K562 (cell line): ENCODE measurements around the gene TCTN3. TPM values are rescaled to one million over a fixed set of nuclear protein-coding genes. Genes with fewer than 3 reads are reported as not detected.

Experiments used
- ATAC-seq: fragments of 200-7000 bp; cut with Tn5 transposase; 3 replicates; pipeline ENCODE4 v1.9.1; 2020; ENCODE audit warnings: moderate library complexity
- BruUV-seq: library from RNA; stranded (reverse); fragments of 400-500 nt; replicated peaks from 2 replicates; lab custom pipeline; 2021; lab: Mats Ljungman, UMichigan
- CTCF ChIA-PET: fragments of 300-600 bp; formaldehyde crosslinking; extraction: SDS; loops from one replicate; lab custom pipeline; 2021; ENCODE audit warnings: low intra/inter-chr PET ratio; lab: Yijun Ruan, JAX
- POLR2A ChIA-PET: fragments of 300-600, 350-650 bp; sonication (Branson Sonifier 250); formaldehyde crosslinking; extraction: SDS; loops from one replicate; lab custom pipeline; 2021; ENCODE audit warnings: antibody characterized with exemption, inconsistent platforms; lab: Yijun Ruan, JAX
- DNase-seq, 4 experiments: peaks; one replicate each; pipeline versions ENCODE4 v3.0.0 to v3.0.0-alpha.2; 2011 to 2018; ENCODE audit warnings: low spot score in 3 of 4, mixed read lengths in 3 of 4; ENCODE audit errors: extremely low read depth in 1 of 4
- FAIRE-seq: peaks from 2 replicates; lab custom pipeline; 2011; peaks lifted over from hg19 to GRCh38; lab: Jason Lieb, UNC
- H2AFZ ChIP-seq: 2 replicates; pipeline ENCODE4 v1.6.0; 2011; ENCODE audit warnings: low read depth, low read length, control low read depth, inconsistent platforms
- H3K27ac ChIP-seq: fragments of 200-600 bp; 3 replicates; pipeline ENCODE4 v1.8.0; 2011; ENCODE audit warnings: low read depth, mild to moderate bottlenecking, control low read depth, inconsistent platforms, low read length, moderate library complexity, mixed read lengths; ENCODE audit errors: extremely low read depth
- H3K27me3 ChIP-seq, 2 experiments: fragments of 300-600 bp in 1 of 2; 2 replicates in 1 of 2; 3 replicates in 1 of 2; pipeline versions ENCODE4 v1.6.0 to v1.8.0; 2011; ENCODE audit warnings: inconsistent platforms in 2 of 2, low read length in 2 of 2, mild to moderate bottlenecking in 1 of 2, mixed read lengths in 1 of 2, moderate library complexity in 1 of 2; ENCODE audit not compliant: control insufficient read depth in 2 of 2, insufficient read depth in 2 of 2
- H3K36me3 ChIP-seq: fragments of 300-600 bp; 3 replicates; pipeline ENCODE4 v1.8.0; 2011; ENCODE audit warnings: mild to moderate bottlenecking, low read length, inconsistent platforms; ENCODE audit not compliant: control insufficient read depth, insufficient read depth
- H3K4me1 ChIP-seq, 2 experiments: fragments of 200-600 bp in 1 of 2; replicated peaks in 1 of 2; 2 replicates in 1 of 2; 3 replicates in 1 of 2; pipeline versions ENCODE4 v1.5.1 to v1.8.0; 2011; ENCODE audit warnings: inconsistent platforms in 2 of 2, low read length in 2 of 2, mild to moderate bottlenecking in 1 of 2, mixed read lengths in 1 of 2, moderate library complexity in 1 of 2; ENCODE audit not compliant: control insufficient read depth in 2 of 2, insufficient read depth in 2 of 2
- H3K4me2 ChIP-seq: 2 replicates; pipeline ENCODE4 v1.6.1; 2011; ENCODE audit warnings: low read length, control low read depth, inconsistent platforms, mixed read lengths; ENCODE audit not compliant: insufficient read depth
- H3K4me3 ChIP-seq: fragments of 200-600 bp; sonication (generic), shearing (Covaris generic); 2 replicates; pipeline ENCODE4 v1.5.1; 2016; ENCODE audit warnings: control low read depth, inconsistent platforms
- H3K79me2 ChIP-seq: fragments of 200-600 bp; 3 replicates; pipeline ENCODE4 v1.8.0; 2011; ENCODE audit warnings: low read length, inconsistent platforms; ENCODE audit not compliant: control insufficient read depth, insufficient read depth
- H3K9ac ChIP-seq, 2 experiments: 2 replicates each; pipeline versions ENCODE4 v1.6.0 to v1.6.1; 2011; ENCODE audit warnings: low read depth in 2 of 2, low read length in 2 of 2, control low read depth in 1 of 2, inconsistent platforms in 1 of 2, mild to moderate bottlenecking in 1 of 2, mixed read lengths in 1 of 2; ENCODE audit not compliant: insufficient read depth in 1 of 2
- H3K9me1 ChIP-seq: one replicate; pipeline ENCODE4 v1.6.0; 2011; ENCODE audit warnings: inconsistent platforms, mild to moderate bottlenecking, low read length, moderate library complexity; ENCODE audit not compliant: control insufficient read depth, insufficient read depth
- H3K9me3 ChIP-seq: replicated peaks from 2 replicates; pipeline ENCODE4 v1.5.1; 2011; ENCODE audit warnings: low read depth, low read length, inconsistent platforms; ENCODE audit not compliant: control insufficient read depth, insufficient read depth
- H4K20me1 ChIP-seq: replicated peaks from 2 replicates; pipeline ENCODE4 v1.6.1; 2011; ENCODE audit warnings: low read length, inconsistent platforms, mixed read lengths; ENCODE audit not compliant: control insufficient read depth, insufficient read depth
- ETV5 ChIP-seq: sonication (generic); formaldehyde crosslinking; IDR thresholded peaks from 2 replicates; pipeline ENCODE4 v1.4.0; 2020; ENCODE audit warnings: low read depth, mild to moderate bottlenecking, missing genetic modification reagents
- ETV6 ChIP-seq, 3 experiments: fragments of 150-350 bp in 1 of 3; sonication (generic) in 1 of 3; formaldehyde crosslinking in 1 of 3; IDR thresholded peaks; 2 replicates each; pipeline versions ENCODE4 v1.6.1 to v1.8.0; 2014 to 2022; ENCODE audit warnings: borderline replicate concordance in 2 of 3, low read depth in 2 of 3, antibody characterized with exemption in 1 of 3, low read length in 1 of 3, mild to moderate bottlenecking in 1 of 3, missing genetic modification reagents in 1 of 3
- KHSRP ChIP-seq: fragments of 450-650 bp; IDR thresholded peaks from 2 replicates; pipeline ENCODE4 v1.6.1; 2017
- MAZ ChIP-seq, 2 experiments: fragments of 450-650 bp in 1 of 2; sonication (generic) in 1 of 2; formaldehyde crosslinking; IDR thresholded peaks in 1 of 2; conservative IDR thresholded peaks in 1 of 2; 2 replicates each; pipeline versions ENCODE4 v1.4.0 to v1.5.0; 2020; ENCODE audit warnings: mild to moderate bottlenecking in 1 of 2, missing genetic modification reagents in 1 of 2
- NCOA1 ChIP-seq: fragments of 450-650 bp; IDR thresholded peaks from 2 replicates; pipeline ENCODE4 v1.6.1; 2016; ENCODE audit warnings: low read depth
- NR2C1 ChIP-seq, 2 experiments: fragments of 450-650 bp; IDR thresholded peaks; 2 replicates each; pipeline ENCODE4 v1.6.1; 2017; ENCODE audit warnings: mild to moderate bottlenecking in 2 of 2, antibody characterized with exemption in 1 of 2, inconsistent platforms in 1 of 2, missing compliant biosample characterization in 1 of 2, missing genetic modification characterization in 1 of 2
- POLR2AphosphoS2 ChIP-seq: IDR thresholded peaks from 2 replicates; pipeline ENCODE4 v1.6.1; 2012; ENCODE audit warnings: low read length, improper control_type of control experiment
- RBM22 ChIP-seq: fragments of 200-400 bp; formaldehyde crosslinking; IDR thresholded peaks from 2 replicates; pipeline ENCODE4 v1.6.1; 2018; ENCODE audit warnings: low read length, low read depth; ENCODE audit not compliant: poor library complexity, severe bottlenecking
- SP2 ChIP-seq: IDR thresholded peaks from 2 replicates; pipeline ENCODE4 v1.6.1; 2011; ENCODE audit warnings: mild to moderate bottlenecking, low read depth, low read length, moderate library complexity; ENCODE audit not compliant: poor library complexity, severe bottlenecking; ENCODE audit errors: extremely low read depth
- YBX1 ChIP-seq: fragments of 450-650 bp; IDR thresholded peaks from 2 replicates; pipeline ENCODE4 v1.7.1; 2016; ENCODE audit warnings: mild to moderate bottlenecking
- ZNF584 ChIP-seq: fragments of 200-800 bp; sonication (Bioruptor generic); IDR thresholded peaks from 2 replicates; pipeline ENCODE4 v1.6.1; 2016; ENCODE audit warnings: low read depth, mild to moderate bottlenecking, missing genetic modification characterization, missing compliant biosample characterization
- ZNF778 ChIP-seq: fragments of 450-650 bp; formaldehyde crosslinking; IDR thresholded peaks from 2 replicates; pipeline ENCODE4 v1.4.0; 2020; ENCODE audit warnings: mild to moderate bottlenecking, moderate library complexity
- ZNF79 ChIP-seq: fragments of 250-450 bp; sonication (Bioruptor Pico); IDR thresholded peaks from 2 replicates; pipeline ENCODE4 v1.4.0; 2020; ENCODE audit warnings: low read depth, mild to moderate bottlenecking, moderate library complexity
- WGBS: fragments of 100-300 bp; shearing (Covaris generic); methylation state at CpG from one replicate; pipeline ENCODE4 v1.1.6; 2016; ENCODE audit warnings: low coverage, mixed read lengths; ENCODE audit not compliant: insufficient coverage; ENCODE audit errors: missing lambda C conversion rate; 5-methylcytosine and 5-hydroxymethylcytosine counted together
- in situ Hi-C: fragments of 300-500 bp; cut with MboI; formaldehyde crosslinking; loops from 4 replicates; pipeline ENCODE4 v1.15.0; 2018; ENCODE audit warnings: inconsistent platforms, mixed read lengths
- intact Hi-C: fragments of 100-400 bp; cut with micrococcal nuclease; formaldehyde crosslinking; loops from 2 replicates; pipeline ENCODE4 v1.14.2; 2022
- polyA plus RNA-seq, 8 experiments: library from polyadenylated mRNA; depleted of rRNA in 4 of 8; stranded (reverse) in 5 of 8; unstranded in 3 of 8; fragments of >200 nt; fragmentation: Nextera tagmentation in 2 of 8; fragmentation: Illumina TruSeq in 1 of 8; extraction: Ambion mirVana in 2 of 8; extraction: Trizol in 1 of 8; gene quantifications; 2 replicates each; pipeline versions ENCODE4 v1.2.1 to v1.2.3, GENCODE V29; 2011 to 2014; ENCODE audit warnings: inconsistent platforms in 1 of 8, missing spikeins in 1 of 8
- total RNA-seq, 7 experiments: library from RNA; depleted of rRNA in 6 of 7; stranded (reverse); fragments of >200 nt in 6 of 7; fragmentation: Illumina TruSeq in 2 of 7; extraction: Trizol in 2 of 7; gene quantifications; 2 replicates each; pipeline versions ENCODE4 v1.2.1 to v1.2.3, GENCODE V29; 2011 to 2021; ENCODE audit warnings: low replicate concordance in 1 of 7
- TF ChIP-seq, protein P1 (sequence below): fragments of 250-450 bp; sonication (Bioruptor Pico); IDR thresholded peaks from 2 replicates; pipeline ENCODE4 v1.9.0; 2021; ENCODE audit warnings: mild to moderate bottlenecking
- TF ChIP-seq, protein P2 (sequence below): sonication (generic); formaldehyde crosslinking; IDR thresholded peaks from 2 replicates; pipeline ENCODE4 v1.8.0; 2022; ENCODE audit warnings: mild to moderate bottlenecking, missing genetic modification reagents
- TF ChIP-seq, protein P3 (sequence below): fragments of 250-450 bp; sonication (Bioruptor Pico); IDR thresholded peaks from 2 replicates; pipeline ENCODE4 v1.8.0; 2021; ENCODE audit warnings: moderate library complexity, mild to moderate bottlenecking, inconsistent platforms
- TF ChIP-seq, protein P4 (sequence below): fragments of 250-450 bp; sonication (Bioruptor Pico); IDR thresholded peaks from 2 replicates; pipeline ENCODE4 v1.4.0; 2020; ENCODE audit warnings: mild to moderate bottlenecking, moderate library complexity, borderline replicate concordance

TCTN3 gene
- total and polyA plus RNA-seq, 9 of the 15 experiments (the other 6 are each of a cell fraction or from before 2014, with no cell fraction given): 10.4 to 25.8 (median 16.3) TPM

DNA sequence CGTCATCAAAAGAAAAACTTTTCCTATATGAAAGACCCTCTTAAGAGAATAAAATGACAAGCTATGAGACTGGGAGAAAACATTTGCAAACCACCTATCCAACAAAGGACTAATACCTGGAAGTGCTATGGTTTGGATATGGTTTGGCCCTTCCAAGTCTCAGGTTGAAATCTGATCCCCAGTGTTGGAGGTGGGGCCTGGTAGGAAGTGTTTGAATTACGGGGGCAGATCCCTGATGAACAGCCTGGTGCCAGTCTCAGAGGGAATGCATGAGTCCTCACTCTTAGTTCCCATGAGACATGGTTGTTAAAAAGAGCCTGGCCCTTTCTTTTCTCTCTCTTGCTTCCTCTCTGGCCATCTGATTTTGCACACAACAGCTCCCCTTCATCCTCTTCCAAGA lies 43.5 kb downstream of the TCTN3 start:
- no peak for FAIRE-seq
- POLR2A ChIA-PET: no interaction called here
- Histone ChIP-seq H3K27ac (no peak overlapping the region), H3K4me1 (peaks cover 4 to 16% of the 10 kb centered on the region in 2 experiments; a peak in 4 of 5 replicates), H2AFZ (no peak overlapping the region), H3K9ac (no peak overlapping the region), H4K20me1 (no peaks in the 10 kb centered on the region)
- BruUV-seq: no TSS peak
- TF ChIP-seq RBM22 (no peak), ZNF584 (no peak), NCOA1 (no peak), ZNF778 (CRISPR knock-in tag) (no peak), SP2 (no peak), ZNF79 (CRISPR knock-in tag) (no peak), POLR2AphosphoS2 (no peak), KHSRP (no peak), ETV6 (IDR thresholded peaks at IDR 0.05; ENCODE audit: borderline replicate concordance in 1 of 2, low read depth in 2 of 2, low read length in 1 of 2) (no peak), ETV6 (CRISPR knock-in tag; IDR thresholded peaks at IDR 0.05; ENCODE audit: borderline replicate concordance) (no peak), NR2C1 (IDR thresholded peaks at IDR 0.05) (no peak), NR2C1 (tag; IDR thresholded peaks at IDR 0.05) (no peak), MAZ (CRISPR knock-in tag; conservative IDR thresholded peaks at IDR 0.05 in 1 of 2, IDR thresholded peaks at IDR 0.05 in 1 of 2) (no peak), YBX1 (no peak), ETV5 (CRISPR knock-in tag) (no peak)
- TF ChIP-seq, protein P1, sequence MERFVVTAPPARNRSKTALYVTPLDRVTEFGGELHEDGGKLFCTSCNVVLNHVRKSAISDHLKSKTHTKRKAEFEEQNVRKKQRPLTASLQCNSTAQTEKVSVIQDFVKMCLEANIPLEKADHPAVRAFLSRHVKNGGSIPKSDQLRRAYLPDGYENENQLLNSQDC: no peak
- TF ChIP-seq, protein P2, sequence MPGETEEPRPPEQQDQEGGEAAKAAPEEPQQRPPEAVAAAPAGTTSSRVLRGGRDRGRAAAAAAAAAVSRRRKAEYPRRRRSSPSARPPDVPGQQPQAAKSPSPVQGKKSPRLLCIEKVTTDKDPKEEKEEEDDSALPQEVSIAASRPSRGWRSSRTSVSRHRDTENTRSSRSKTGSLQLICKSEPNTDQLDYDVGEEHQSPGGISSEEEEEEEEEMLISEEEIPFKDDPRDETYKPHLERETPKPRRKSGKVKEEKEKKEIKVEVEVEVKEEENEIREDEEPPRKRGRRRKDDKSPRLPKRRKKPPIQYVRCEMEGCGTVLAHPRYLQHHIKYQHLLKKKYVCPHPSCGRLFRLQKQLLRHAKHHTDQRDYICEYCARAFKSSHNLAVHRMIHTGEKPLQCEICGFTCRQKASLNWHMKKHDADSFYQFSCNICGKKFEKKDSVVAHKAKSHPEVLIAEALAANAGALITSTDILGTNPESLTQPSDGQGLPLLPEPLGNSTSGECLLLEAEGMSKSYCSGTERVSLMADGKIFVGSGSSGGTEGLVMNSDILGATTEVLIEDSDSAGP: no peak
- TF ChIP-seq, protein P3, sequence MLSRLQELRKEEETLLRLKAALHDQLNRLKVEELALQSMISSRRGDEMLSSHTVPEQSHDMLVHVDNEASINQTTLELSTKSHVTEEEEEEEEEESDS (CRISPR knock-in tag): no peak
- TF ChIP-seq, protein P4, sequence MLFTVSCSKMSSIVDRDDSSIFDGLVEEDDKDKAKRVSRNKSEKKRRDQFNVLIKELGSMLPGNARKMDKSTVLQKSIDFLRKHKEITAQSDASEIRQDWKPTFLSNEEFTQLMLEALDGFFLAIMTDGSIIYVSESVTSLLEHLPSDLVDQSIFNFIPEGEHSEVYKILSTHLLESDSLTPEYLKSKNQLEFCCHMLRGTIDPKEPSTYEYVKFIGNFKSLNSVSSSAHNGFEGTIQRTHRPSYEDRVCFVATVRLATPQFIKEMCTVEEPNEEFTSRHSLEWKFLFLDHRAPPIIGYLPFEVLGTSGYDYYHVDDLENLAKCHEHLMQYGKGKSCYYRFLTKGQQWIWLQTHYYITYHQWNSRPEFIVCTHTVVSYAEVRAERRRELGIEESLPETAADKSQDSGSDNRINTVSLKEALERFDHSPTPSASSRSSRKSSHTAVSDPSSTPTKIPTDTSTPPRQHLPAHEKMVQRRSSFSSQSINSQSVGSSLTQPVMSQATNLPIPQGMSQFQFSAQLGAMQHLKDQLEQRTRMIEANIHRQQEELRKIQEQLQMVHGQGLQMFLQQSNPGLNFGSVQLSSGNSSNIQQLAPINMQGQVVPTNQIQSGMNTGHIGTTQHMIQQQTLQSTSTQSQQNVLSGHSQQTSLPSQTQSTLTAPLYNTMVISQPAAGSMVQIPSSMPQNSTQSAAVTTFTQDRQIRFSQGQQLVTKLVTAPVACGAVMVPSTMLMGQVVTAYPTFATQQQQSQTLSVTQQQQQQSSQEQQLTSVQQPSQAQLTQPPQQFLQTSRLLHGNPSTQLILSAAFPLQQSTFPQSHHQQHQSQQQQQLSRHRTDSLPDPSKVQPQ (CRISPR knock-in tag): no peak
- TF ChIP-seq, all 486 proteins: peak for 0
- DNase-seq (no peak), ATAC-seq (no peak)
- Histone ChIP-seq H3K4me3 (no peak overlapping the region), H3K79me2 (peaks cover 23% of the 10 kb centered on the region), H3K36me3 (peaks cover 60% of the 10 kb centered on the region), H3K27me3 (no peaks in the 10 kb centered on the region), H3K4me2 (no peak overlapping the region), H3K9me3 (peaks cover 5% of the 10 kb centered on the region), H3K9me1 (no peaks in the 10 kb centered on the region)
- CTCF ChIA-PET: no interaction called here
- intact Hi-C loops: no loop called here
- in situ Hi-C loops: no loop called here
- WGBS: 91% methylated on average over 2 of the region's 2 CpGs
